HG03571 (cell line): ENCODE measurements around the gene ADD3.

Source experiments
- ATAC-seq: cut with Tn5 transposase; IDR thresholded peaks from one replicate; pipeline ENCODE4 v1.9.1; 2021; ENCODE audit not compliant: unreplicated experiment

ADD3 gene

DNA sequence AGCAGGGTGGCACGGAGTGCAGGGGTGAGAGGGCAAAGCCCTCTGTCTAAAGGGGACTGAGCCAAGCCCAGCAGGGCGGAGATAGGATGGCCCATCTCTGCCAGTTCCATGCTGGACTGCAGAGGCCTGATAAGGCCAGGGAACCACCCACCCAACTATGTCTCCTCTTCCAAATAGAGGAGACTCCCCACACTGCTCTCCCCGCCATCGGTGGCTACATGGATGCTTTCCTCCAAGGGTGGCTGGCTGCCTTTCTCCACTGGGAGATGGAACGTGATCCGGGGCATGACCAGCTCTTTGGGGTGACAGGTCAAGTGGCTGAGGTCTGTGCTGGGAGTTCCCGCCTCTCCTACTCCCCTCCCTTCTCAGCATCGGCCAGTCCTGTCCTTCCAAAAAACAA, 141.5 kb downstream of the ADD3 start:
- no peak for ATAC-seq

GRCh38 chr10:110150046-110150445, 142.3 kb downstream of the ADD3 start:
- no peak for ATAC-seq

- no peak for ATAC-seq
Measured at GRCh38 chr10:110150981-110151380, 143.2 kb downstream of the ADD3 start.

GRCh38 chr10:110151467-110151866, 143.7 kb downstream of the ADD3 start:
- no peak for ATAC-seq

DNA sequence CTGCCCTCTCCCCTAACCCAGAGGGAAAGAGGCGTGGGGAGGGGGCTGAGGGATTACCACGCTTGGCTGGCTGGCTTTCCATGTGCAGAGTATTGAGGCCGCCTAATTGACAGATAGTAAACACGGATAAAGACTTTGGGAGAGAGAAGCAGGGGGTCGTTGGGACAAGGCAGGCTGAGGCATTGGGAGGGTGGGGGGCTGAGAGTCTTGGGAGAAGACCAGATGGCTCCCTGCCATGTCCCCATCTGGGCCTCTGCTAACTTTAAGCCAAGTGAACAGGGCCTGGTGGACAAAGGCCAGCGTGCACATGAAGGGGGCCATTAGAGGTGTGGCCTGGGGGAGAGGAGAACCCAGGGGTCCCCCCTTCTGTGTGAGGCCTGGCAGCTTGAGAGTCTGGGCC, 144.2 kb downstream of the ADD3 start:
- no peak for ATAC-seq

- no peak for ATAC-seq
Measured at GRCh38 chr10:110153396-110153795, 145.6 kb downstream of the ADD3 start.

- no peak for ATAC-seq
Measured at GRCh38 chr10:110156046-110156445, 148.3 kb downstream of the ADD3 start.

- no peak for ATAC-seq
Measured at GRCh38 chr10:110158051-110159005, 150.5 kb downstream of the ADD3 start.

- no peak for ATAC-seq
Measured at GRCh38 chr10:110160081-110160480, 152.3 kb downstream of the ADD3 start.

DNA sequence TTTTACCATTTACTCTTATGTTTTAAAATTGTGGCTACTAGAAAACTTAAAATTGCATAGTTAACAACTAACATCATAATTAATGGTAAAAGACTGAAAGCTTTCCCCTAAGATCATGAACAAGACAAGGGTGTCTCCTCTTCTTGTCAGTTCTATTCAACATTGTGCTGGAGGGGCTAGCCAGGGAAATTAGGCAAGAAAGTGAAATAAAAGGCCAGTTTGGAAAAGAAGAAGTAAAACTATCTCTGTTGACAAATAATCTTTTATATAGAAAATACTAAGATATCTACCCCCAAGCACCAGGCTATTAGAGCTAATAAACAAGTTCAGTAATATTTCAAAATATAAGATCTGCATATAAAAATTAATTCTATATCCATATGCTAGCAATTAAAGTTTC, 152.7 kb downstream of the ADD3 start:
- no peak for ATAC-seq

- ATAC-seq: no peak
Measured at GRCh38 chr10:110162741-110163145, 155.0 kb downstream of the ADD3 start.

DNA sequence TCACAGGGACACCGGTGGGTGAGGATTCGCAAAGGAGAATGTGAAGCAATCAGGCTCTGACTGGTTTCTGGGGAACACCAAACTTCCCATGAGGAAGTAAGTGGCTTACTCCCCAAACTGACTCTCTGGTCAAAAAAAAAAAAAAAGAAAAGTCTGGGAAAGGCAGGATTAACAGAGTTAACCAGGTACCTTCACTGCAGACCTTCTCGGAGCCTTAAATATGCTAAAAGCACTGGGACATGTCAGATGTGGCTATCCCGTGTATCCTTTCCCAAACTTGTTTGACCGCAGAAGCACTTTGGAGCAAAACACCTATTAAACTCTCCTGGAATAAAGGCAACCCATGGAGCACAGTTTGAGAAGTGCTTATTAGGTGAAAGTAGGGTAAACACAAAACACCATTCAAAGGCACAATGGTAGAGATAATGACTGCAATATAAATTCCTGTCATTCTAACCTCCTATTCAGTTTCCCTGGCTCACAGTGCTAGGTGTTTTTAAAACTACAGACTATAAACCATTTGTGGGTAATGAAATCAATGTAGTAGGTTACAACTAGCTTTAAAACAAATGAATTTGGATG, 155.5 kb downstream of the ADD3 start:
- no peak for ATAC-seq

GRCh38 chr10:110163841-110164240, 156.1 kb downstream of the ADD3 start:
- ATAC-seq: no peak

DNA sequence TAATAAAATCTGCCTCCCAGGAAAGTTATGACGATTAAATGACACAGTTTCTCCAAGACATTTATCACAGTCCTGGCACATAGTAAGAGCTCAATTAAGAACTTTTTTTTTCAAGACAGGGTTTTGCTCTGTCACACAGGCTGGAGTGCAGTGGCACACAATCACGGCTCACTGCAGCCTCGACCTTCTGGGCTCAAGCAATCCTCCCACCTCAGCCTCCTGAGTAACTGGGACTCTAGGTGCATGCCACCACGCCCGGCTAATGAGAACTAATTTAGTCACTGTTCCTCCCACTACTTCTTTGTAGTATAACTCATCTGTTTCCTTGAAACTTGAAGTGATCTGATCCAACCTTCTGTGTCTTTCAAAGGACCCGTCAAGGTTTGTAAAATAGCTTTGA, 157.5 kb downstream of the ADD3 start:
- no peak for ATAC-seq

GRCh38 chr10:110167149-110167548, 159.4 kb downstream of the ADD3 start:
- ATAC-seq: no peak

GRCh38 chr10:110168601-110169481, 161.1 kb downstream of the ADD3 start:
- ATAC-seq: no peak

DNA sequence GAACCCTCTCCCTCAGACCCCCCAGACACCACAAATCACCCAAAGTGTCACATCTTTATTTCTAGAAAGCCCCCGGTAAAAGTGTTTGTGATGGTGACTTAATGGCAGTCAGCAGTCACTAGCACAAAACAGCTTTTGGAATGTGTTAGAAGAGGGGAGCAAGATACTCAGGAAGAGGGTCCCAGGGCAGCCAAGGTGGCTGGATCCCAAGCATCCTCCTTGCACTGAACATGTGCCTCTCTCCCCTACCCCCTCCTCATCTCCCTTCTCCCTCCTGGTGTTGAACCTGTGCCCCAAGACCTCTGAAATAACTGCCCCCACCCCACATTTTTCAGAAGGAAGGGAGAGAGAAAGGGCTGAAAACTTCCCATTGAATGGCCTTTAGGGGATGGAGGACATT, 161.8 kb downstream of the ADD3 start:
- no peak for ATAC-seq

GRCh38 chr10:110170142-110170971, 162.6 kb downstream of the ADD3 start:
- ATAC-seq: no peak

DNA sequence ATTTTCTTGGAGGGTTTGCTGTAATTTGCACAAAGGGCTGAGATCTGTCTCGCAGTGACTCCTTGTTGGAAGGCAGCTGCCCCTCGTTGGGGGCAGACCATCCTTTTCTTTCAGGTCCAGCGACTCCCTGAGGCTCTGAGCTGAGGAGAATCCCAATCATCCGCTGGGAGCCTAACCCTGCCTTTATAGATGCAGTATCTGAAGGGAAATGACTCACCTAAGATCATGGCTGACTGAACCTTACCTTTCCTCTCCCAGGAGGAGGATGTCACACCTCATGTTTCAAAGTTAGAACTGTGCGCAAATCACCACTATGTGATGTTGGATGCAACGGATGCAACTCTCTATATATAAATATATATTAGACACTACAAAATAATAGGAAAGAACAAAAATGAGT, 163.2 kb downstream of the ADD3 start:
- ATAC-seq: no peak

- no peak for ATAC-seq
Measured at GRCh38 chr10:110172155-110172554, 164.4 kb downstream of the ADD3 start.

- ATAC-seq: no peak
Measured at GRCh38 chr10:110174201-110174600, 166.4 kb downstream of the ADD3 start.
